GM12874 (cell line): ENCODE measurements around the gene PRICKLE2.

Experiments used
- CTCF ChIP-seq: IDR thresholded peaks from 2 replicates; pipeline ENCODE4 v1.5.1; 2011; ENCODE audit warnings: low read depth, mild to moderate bottlenecking, control low read depth, low read length, moderate library complexity; ENCODE audit not compliant: insufficient read depth

Gene PRICKLE2

DNA sequence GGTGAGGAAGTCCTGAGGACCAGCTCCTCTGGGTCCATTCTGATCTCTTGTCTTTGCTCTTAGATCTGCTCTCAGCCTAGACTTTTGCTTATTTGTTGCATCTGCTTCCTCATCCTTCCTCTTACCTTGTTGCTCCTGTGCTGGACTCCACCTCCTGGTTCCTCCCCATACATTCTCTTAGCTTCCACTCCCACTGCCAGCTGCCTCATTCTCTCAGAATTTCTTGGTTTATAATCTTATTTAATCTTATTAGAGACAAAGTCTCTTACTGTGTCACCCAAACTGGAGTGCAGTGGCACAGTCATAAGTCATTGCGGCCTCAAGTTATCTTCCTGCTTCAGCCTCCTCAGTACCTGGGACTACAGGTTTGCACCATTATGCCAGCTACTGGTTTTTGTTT lies 133.8 kb downstream of the PRICKLE2 start:
- no peak for TF ChIP-seq CTCF

DNA sequence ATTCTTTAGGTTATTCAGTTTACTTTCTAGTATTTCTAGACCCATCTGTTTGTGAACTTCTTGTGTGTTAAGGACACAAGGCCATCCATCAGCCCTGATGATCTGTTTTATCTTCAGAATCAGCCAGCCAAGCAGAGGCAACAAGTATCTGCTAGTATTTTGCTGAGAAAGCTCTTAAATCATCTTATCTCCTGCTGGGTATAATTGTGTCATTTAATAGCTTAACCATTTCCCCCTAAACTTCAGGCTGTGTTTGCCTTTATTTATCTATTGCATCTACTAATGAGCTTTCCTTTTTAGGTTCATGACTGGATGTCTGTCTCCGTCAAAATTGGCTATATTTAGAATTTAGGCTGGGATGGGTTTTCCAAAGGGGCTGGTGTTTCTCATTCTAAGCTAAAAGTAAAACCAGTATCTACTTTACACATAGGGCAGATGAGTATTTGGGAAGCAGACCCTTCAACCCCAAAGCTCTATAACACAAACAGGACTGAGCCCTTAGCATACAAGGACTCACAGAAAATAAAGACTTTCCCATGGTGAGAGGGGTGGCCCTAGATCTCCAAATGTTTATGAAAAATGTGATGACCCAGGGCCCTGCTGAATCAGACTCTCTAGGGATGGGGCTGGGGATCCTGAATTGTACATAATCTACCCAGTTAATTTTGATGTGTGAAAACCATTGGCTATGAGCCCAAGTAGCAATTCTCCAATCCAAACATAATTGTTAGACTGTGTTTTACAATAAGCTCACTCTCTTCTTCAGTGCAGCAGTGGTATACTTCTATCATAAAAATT lies 136.7 kb downstream of the PRICKLE2 start:
- no peak for TF ChIP-seq CTCF

- no peak for TF ChIP-seq CTCF
Observed at GRCh38 chr3:64086479-64087252, 138.6 kb downstream of the PRICKLE2 start.

DNA sequence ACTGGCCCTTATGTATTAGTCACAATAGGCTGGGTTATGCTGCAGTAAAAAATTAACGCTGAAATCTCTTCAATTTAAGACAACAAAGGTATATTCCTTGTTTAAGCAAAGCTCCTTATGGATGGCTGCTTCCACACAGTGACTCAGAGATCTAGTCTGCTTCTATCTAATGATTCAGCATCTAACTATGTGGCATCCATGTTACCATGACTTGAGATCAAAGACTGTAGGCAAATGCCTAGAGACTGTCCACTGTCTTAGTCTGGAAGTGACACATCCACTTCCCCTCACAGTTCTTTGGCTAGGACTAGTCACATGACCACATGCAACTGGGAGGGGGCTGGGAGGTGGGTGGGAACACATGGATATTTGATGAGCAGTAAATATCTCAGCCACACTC lies 140.6 kb downstream of the PRICKLE2 start:
- no peak for TF ChIP-seq CTCF

GRCh38 chr3:64083575-64083974 lies 141.7 kb downstream of the PRICKLE2 start:
- TF ChIP-seq CTCF, result no peak

GRCh38 chr3:64082961-64083541 lies 142.2 kb downstream of the PRICKLE2 start:
- no peak for TF ChIP-seq CTCF

GRCh38 chr3:64082411-64082810 lies 142.9 kb downstream of the PRICKLE2 start:
- TF ChIP-seq CTCF, result no peak
